ENCODE data around the gene ZKSCAN5. TPM values are rescaled to one million over a fixed set of nuclear protein-coding genes. Genes with fewer than 3 reads are reported as not detected.
A peak's percentile ranks its signal among the peaks of the same experiment; 100 is the strongest.
"Not testable (repeated sequence)": the region's sequence is repeated elsewhere in the genome, so short reads cannot be mapped to it uniquely, and the experiment has no call there.

ZKSCAN5 gene
- total and polyA plus RNA-seq, 2 experiments from 2014 or later: 6.2 to 10.6 TPM

DNA sequence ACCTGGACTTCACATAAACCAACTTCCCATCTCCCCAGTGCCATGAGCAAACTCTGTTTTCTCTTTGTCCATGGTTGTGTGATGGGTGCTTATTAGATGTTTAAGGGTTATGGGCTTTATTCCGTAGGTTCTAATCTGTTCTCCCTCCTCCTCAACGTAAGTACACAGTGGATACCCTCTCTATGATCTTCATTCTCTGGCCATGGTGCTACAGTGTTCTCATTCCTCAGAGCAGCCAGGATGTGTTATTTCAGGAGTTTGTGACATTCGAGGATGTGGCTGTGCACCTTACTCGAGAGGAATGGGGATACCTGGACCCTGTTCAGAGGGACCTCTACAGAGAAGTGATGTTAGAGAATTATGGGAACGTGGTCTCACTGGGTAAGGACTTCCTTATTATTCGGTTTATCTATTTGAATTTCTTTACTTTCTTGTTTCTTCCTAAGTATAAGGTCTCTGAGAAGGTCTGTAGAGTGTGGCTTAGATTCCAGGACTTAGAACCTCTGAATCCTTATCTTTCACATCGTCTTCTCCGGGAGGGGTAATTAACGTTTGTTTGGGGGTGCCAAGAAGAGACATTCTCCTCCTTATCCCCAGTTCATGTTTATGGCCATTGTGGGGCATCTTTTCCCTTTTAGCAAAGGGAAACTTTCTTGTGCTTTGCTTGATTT is 57.8 kb downstream of the ZKSCAN5 start:
- Histone ChIP-seq H2AFZ (no peak overlapping the region), H3K27ac (peak overlapping the region; percentile 99), H3K9me2 (replicated peaks; ENCODE audit: insufficient read depth) (no peaks in the 10 kb centered on the region), H3K36me3 (replicated peaks; ENCODE audit: insufficient read depth, low read depth) (no peaks in the 10 kb centered on the region), H3K4me2 (peak overlapping the region; percentile 44), H3K4me3 (no peak overlapping the region), H3K27me3 (no peaks in the 10 kb centered on the region), H3K79me2 (peaks cover 85% of the 10 kb centered on the region), H3K4me1 (ENCODE audit: insufficient read depth) (peaks cover 22% of the 10 kb centered on the region), H4K20me1 (ENCODE audit: insufficient read depth, poor library complexity, severe bottlenecking) (peaks cover 7% of the 10 kb centered on the region), H3K9me3 (ENCODE audit: low read depth) (no peaks in the 10 kb centered on the region)
- TF ChIP-seq, protein P1, sequence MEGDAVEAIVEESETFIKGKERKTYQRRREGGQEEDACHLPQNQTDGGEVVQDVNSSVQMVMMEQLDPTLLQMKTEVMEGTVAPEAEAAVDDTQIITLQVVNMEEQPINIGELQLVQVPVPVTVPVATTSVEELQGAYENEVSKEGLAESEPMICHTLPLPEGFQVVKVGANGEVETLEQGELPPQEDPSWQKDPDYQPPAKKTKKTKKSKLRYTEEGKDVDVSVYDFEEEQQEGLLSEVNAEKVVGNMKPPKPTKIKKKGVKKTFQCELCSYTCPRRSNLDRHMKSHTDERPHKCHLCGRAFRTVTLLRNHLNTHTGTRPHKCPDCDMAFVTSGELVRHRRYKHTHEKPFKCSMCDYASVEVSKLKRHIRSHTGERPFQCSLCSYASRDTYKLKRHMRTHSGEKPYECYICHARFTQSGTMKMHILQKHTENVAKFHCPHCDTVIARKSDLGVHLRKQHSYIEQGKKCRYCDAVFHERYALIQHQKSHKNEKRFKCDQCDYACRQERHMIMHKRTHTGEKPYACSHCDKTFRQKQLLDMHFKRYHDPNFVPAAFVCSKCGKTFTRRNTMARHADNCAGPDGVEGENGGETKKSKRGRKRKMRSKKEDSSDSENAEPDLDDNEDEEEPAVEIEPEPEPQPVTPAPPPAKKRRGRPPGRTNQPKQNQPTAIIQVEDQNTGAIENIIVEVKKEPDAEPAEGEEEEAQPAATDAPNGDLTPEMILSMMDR (IDR thresholded peaks at IDR 0.05; ENCODE audit: poor library complexity): no peak
- TF ChIP-seq EZH2 (IDR thresholded peaks at IDR 0.05; ENCODE audit: borderline replicate concordance): no peak
- no peak for TF ChIP-seq EZH2phosphoT487 (IDR thresholded peaks at IDR 0.05; ENCODE audit: low read depth, severe bottlenecking, unreplicated experiment)
- WGBS (ENCODE audit: low lambda C conversion rate, missing lambda C conversion rate): 86% methylated on average over 9 of the region's 9 CpGs
- no peak for DNase-seq (ENCODE audit: low spot score)

DNA sequence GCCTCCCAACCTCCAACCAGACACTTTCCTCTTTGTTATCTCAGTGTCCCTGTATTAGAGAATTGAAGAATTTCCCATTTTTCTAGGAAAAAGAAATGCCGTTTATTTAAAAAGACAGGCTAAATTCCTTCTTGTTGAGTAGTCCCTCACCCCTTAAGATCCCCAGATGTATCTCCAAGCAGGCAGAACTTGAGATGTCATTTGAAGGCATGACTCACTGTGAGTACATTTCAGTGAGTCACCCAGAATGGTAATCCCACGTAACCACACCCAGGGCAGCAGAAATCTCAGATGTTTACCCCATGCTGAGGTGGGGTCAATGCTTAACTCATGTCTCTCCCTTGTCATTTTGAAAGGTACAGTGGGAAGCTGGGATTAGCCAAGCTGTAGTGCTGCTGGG is 58.4 kb downstream of the ZKSCAN5 start:
- Histone ChIP-seq H3K27me3 (no peaks in the 10 kb centered on the region), H3K79me2 (peaks cover 83% of the 10 kb centered on the region), H3K9me2 (replicated peaks; ENCODE audit: insufficient read depth) (no peaks in the 10 kb centered on the region), H3K27ac (peak overlapping the region; percentile 99), H4K20me1 (ENCODE audit: insufficient read depth, poor library complexity, severe bottlenecking) (peaks cover 7% of the 10 kb centered on the region), H3K4me2 (peak overlapping the region; percentile 44), H2AFZ (no peak overlapping the region), H3K4me3 (no peak overlapping the region), H3K9me3 (ENCODE audit: low read depth) (no peaks in the 10 kb centered on the region), H3K4me1 (ENCODE audit: insufficient read depth) (peaks cover 19% of the 10 kb centered on the region), H3K36me3 (replicated peaks; ENCODE audit: insufficient read depth, low read depth) (no peaks in the 10 kb centered on the region)
- DNase-seq (ENCODE audit: low spot score): peak; percentile 83
- TF ChIP-seq, protein P1 (IDR thresholded peaks at IDR 0.05; ENCODE audit: poor library complexity): no peak
- TF ChIP-seq EZH2phosphoT487 (IDR thresholded peaks at IDR 0.05; ENCODE audit: low read depth, severe bottlenecking, unreplicated experiment) (no peak), EZH2 (IDR thresholded peaks at IDR 0.05; ENCODE audit: borderline replicate concordance) (no peak)
- WGBS (ENCODE audit: low lambda C conversion rate, missing lambda C conversion rate): 42% methylated on average over 2 of the region's 2 CpGs

DNA sequence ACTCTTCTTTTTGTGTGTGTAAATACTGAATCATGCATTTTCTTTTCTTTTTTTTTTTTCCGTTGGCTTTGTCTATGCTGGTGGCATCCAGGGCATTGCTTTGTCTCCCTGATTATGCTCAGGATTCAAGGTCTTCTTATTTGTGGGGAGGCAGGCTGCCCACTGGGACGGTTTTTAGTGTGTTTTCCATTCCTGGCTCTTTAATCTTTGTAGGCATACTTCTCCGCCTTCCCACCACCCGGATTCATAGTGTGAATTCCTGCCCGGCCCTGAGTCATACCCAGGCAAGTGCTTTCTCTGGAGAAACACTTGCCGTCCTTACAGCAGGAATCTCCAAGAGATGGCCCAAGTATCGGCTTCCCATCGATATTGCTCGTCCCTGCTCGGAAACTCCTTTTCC is 59.2 kb downstream of the ZKSCAN5 start:
- H3K36me3 ChIP-seq (replicated peaks; ENCODE audit: insufficient read depth, low read depth): no peaks in the 10 kb centered on the region
- TF ChIP-seq, protein P1 (IDR thresholded peaks at IDR 0.05; ENCODE audit: poor library complexity): no peak
- no peak for TF ChIP-seq EZH2phosphoT487 (IDR thresholded peaks at IDR 0.05; ENCODE audit: low read depth, severe bottlenecking, unreplicated experiment)
- TF ChIP-seq EZH2 (IDR thresholded peaks at IDR 0.05; ENCODE audit: borderline replicate concordance): no peak
- H3K4me2 ChIP-seq: no peak overlapping the region
- H4K20me1 ChIP-seq (ENCODE audit: insufficient read depth, poor library complexity, severe bottlenecking): peaks cover 7% of the 10 kb centered on the region
- peaks cover 19% of the 10 kb centered on the region for H3K4me1 ChIP-seq (ENCODE audit: insufficient read depth)
- H3K27me3 ChIP-seq: no peaks in the 10 kb centered on the region
- peak; percentile 15 for DNase-seq (ENCODE audit: low spot score)
- WGBS (ENCODE audit: low lambda C conversion rate, missing lambda C conversion rate): 82% methylated on average over 10 of the region's 10 CpGs
- H3K27ac ChIP-seq: peak overlapping the region; percentile 83
- H3K79me2 ChIP-seq: peaks cover 86% of the 10 kb centered on the region
- H3K9me3 ChIP-seq (ENCODE audit: low read depth): no peaks in the 10 kb centered on the region
- no peak overlapping the region for H2AFZ ChIP-seq
- H3K9me2 ChIP-seq (replicated peaks; ENCODE audit: insufficient read depth): no peaks in the 10 kb centered on the region
- no peak overlapping the region for H3K4me3 ChIP-seq

DNA sequence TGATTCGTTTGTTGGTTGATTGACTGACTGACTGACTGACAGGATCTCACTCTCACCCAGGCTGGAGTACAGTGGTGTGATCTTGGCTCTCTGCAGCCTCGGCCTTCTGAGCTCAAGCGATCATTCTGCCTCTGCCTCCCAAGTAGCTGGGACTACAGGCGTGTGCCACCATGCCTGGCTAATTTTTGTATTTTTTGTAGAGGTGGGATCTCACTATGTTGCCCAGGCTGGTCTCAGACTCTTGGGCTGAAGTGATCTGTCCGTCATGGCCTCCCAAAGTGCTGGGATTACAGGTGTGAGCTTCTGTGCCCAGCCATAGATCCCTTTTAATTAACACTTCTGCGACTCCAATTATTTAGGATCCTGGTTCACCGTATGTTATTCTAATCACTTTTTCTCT is 64.3 kb downstream of the ZKSCAN5 start:
- peaks cover 54% of the 10 kb centered on the region for H3K79me2 ChIP-seq
- not testable (repeated sequence) for H3K4me1 ChIP-seq (ENCODE audit: insufficient read depth); DNase-seq (ENCODE audit: low spot score); H3K9me2 ChIP-seq (replicated peaks; ENCODE audit: insufficient read depth); H2AFZ ChIP-seq; H3K27me3 ChIP-seq; H3K4me2 ChIP-seq; H3K9me3 ChIP-seq (ENCODE audit: low read depth); H3K36me3 ChIP-seq (replicated peaks; ENCODE audit: insufficient read depth, low read depth); H4K20me1 ChIP-seq (ENCODE audit: insufficient read depth, poor library complexity, severe bottlenecking); H3K27ac ChIP-seq; H3K4me3 ChIP-seq
- WGBS (ENCODE audit: low lambda C conversion rate, missing lambda C conversion rate): 95% methylated on average over 7 of the region's 7 CpGs

All from hepatocyte (in vitro differentiated cells).